Esophagus squamous epithelium (tissue), 5 donors: ENCODE measurements around the gene ASGR1. TPM values are rescaled to one million over a fixed set of nuclear protein-coding genes. Genes with fewer than 3 reads are reported as not detected.

Source experiments
- DNase-seq: peaks from one replicate; lab custom pipeline; 2025; lab: John Stamatoyannopoulos, UW
- H3K27ac ChIP-seq, 4 donors: fragments of 200-600 bp; sonication (generic); one replicate each; pipeline ENCODE4 v1.5.1; 2016 to 2019; ENCODE audit warnings: mild to moderate bottlenecking in 1 of 4
- H3K27me3 ChIP-seq, 4 donors: fragments of 200-600 bp; sonication (generic); 1 replicate in 3 of 4; 2 replicates in 1 of 4; pipeline versions ENCODE4 v1.5.1 to v1.6.0; 2017 to 2021; ENCODE audit warnings: antibody characterized with exemption in 1 of 4
- H3K36me3 ChIP-seq, 3 donors: fragments of 200-600 bp; sonication (generic); one replicate each; pipeline ENCODE4 v1.5.1; 2016 to 2019
- H3K4me1 ChIP-seq, 3 donors: fragments of 200-600 bp; sonication (generic); one replicate each; pipeline ENCODE4 v1.5.1; 2017 to 2019
- H3K4me3 ChIP-seq, 4 donors: fragments of 200-600 bp; sonication (generic); 1 replicate in 3 of 4; 2 replicates in 1 of 4; pipeline ENCODE4 v1.5.1; 2016 to 2019; ENCODE audit warnings: mild to moderate bottlenecking in 2 of 4, moderate library complexity in 1 of 4
- H3K9me3 ChIP-seq, 3 donors: fragments of 200-600 bp; sonication (generic); one replicate each; pipeline ENCODE4 v1.5.1; 2016 to 2019
- POLR2A ChIP-seq, 4 donors: fragments of 450-650 bp; IDR thresholded peaks; one replicate each; pipeline ENCODE4 v1.6.1; 2017; ENCODE audit warnings: antibody characterized with exemption in 4 of 4, mild to moderate bottlenecking in 4 of 4, moderate library complexity in 3 of 4
- WGBS, 2 donors: methylation state at CpG; one replicate each; pipeline ENCODE4 v1.1.5; 2018; 5-methylcytosine and 5-hydroxymethylcytosine counted together
- intact Hi-C: fragments of 100-400 bp; cut with DNase I; formaldehyde crosslinking; loops from one replicate; pipeline ENCODE4 v1.15.0; 2022
- total RNA-seq, 4 donors: library from RNA; depleted of rRNA; stranded (reverse); fragments of >200 nt; gene quantifications; one replicate each; pipeline ENCODE4 v1.1.0, GENCODE V29; 2016
- TF ChIP-seq, protein P1 (sequence below), 6 experiments: fragments of 450-650 bp in 4 of 6; fragments of 200-600 bp in 2 of 6; sonication (generic) in 2 of 6; IDR thresholded peaks; one replicate each; pipeline ENCODE4 v1.5.1; 2016 to 2019; ENCODE audit warnings: antibody characterized with exemption in 6 of 6, mild to moderate bottlenecking in 4 of 6, moderate library complexity in 4 of 6
- donor health status: DM: yes; HTN: yes; CAD: no.

The ASGR1 gene
- total RNA-seq, 4 donors from 2014 or later: 0.42 to 1.1 (median 0.97) TPM; not detected in 1

- TF ChIP-seq, protein P1, sequence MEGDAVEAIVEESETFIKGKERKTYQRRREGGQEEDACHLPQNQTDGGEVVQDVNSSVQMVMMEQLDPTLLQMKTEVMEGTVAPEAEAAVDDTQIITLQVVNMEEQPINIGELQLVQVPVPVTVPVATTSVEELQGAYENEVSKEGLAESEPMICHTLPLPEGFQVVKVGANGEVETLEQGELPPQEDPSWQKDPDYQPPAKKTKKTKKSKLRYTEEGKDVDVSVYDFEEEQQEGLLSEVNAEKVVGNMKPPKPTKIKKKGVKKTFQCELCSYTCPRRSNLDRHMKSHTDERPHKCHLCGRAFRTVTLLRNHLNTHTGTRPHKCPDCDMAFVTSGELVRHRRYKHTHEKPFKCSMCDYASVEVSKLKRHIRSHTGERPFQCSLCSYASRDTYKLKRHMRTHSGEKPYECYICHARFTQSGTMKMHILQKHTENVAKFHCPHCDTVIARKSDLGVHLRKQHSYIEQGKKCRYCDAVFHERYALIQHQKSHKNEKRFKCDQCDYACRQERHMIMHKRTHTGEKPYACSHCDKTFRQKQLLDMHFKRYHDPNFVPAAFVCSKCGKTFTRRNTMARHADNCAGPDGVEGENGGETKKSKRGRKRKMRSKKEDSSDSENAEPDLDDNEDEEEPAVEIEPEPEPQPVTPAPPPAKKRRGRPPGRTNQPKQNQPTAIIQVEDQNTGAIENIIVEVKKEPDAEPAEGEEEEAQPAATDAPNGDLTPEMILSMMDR (IDR thresholded peaks at IDR 0.05): peak in 1 of 6 experiments; percentile 27
- TF ChIP-seq POLR2A (IDR thresholded peaks at IDR 0.05): no peak
- WGBS, 2 donors: 8 to 14% methylated on average over 5 to 13 of the region's 15 CpGs
- Histone ChIP-seq H3K4me1 (peaks cover 33 to 69% (median 38%) of the 10 kb centered on the region in 3 donors), H3K27ac (peak overlapping the region; percentile 72 to 100 (median 98)), H3K27me3 (no peaks in the 10 kb centered on the region), H3K9me3 (no peaks in the 10 kb centered on the region), H3K4me3 (peak overlapping the region; percentile 25 to 73 (median 50)), H3K36me3 (no peaks in the 10 kb centered on the region)
- intact Hi-C loops: no loop called here
- no peak for DNase-seq
Measured at GRCh38 chr17:7213895-7214299, 34.7 kb upstream of the ASGR1 start.

DNA sequence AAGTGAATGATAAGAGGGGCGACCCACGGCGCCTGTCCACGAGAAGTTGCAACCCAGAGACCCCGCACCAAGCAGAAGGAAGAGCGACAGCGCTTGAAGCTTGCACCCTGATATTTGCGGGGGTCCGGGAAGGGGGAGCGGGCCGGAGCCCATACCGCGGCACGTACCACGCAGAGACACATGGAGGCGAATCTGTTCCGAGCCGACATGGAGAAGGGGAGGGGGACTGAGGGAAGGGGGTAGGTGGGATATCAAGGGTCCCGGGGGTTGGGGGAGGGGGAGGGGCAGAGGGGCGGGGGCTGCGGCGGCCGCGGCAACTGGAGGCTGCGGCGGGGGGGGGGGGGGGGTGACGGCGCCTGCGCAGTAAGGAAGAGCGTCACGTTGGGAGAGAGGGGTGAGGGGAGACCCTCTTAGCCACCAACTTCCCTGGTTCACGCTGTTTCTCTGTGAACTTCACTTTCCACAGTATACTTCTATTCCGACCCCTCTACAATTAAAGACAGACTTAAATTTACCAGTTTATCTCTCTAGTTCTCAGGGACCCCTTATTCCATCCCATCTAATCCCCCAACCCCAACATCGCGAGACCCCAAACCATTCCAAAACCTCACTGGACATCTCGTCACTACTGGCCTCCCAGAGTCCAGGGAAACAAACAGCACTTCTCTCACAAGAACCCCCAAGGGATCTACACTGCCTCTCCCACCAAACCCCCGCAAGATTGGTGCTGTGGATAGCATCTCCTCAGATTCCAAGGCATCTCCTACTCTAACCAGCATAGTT is 32.5 kb upstream of the ASGR1 start:
- Histone ChIP-seq H3K36me3 (no peaks in the 10 kb centered on the region), H3K27me3 (no peaks in the 10 kb centered on the region), H3K4me1 (peaks cover 17 to 47% (median 23%) of the 10 kb centered on the region in 3 donors), H3K9me3 (no peaks in the 10 kb centered on the region), H3K4me3 (no peak overlapping the region), H3K27ac (no peak overlapping the region)
- DNase-seq: no peak
- intact Hi-C loops: no loop called here
- WGBS, 2 donors: 44 to 59% methylated on average over 12 to 34 of the region's 37 CpGs
- TF ChIP-seq, protein P1 (IDR thresholded peaks at IDR 0.05): no peak
- no peak for TF ChIP-seq POLR2A (IDR thresholded peaks at IDR 0.05)

GRCh38 chr17:7208754-7209460 is 29.7 kb upstream of the ASGR1 start:
- TF ChIP-seq POLR2A (IDR thresholded peaks at IDR 0.05): no peak
- intact Hi-C loops: no loop called here
- Histone ChIP-seq H3K4me1 (peaks cover 3 to 38% (median 10%) of the 10 kb centered on the region in 3 donors), H3K27me3 (no peaks in the 10 kb centered on the region), H3K36me3 (no peaks in the 10 kb centered on the region), H3K4me3 (no peak overlapping the region), H3K27ac (no peak overlapping the region), H3K9me3 (no peaks in the 10 kb centered on the region)
- no peak for DNase-seq
- 83 to 92% methylated on average over 8 of the region's 9 CpGs for WGBS, 2 donors

GRCh38 chr17:7208027-7208571 is 28.9 kb upstream of the ASGR1 start:
- no peak for TF ChIP-seq POLR2A (IDR thresholded peaks at IDR 0.05)
- TF ChIP-seq, protein P1 (IDR thresholded peaks at IDR 0.05): no peak
- DNase-seq: no peak
- Histone ChIP-seq H3K9me3 (no peaks in the 10 kb centered on the region), H3K36me3 (peaks cover 0 to 7% (median 3%) of the 10 kb centered on the region in 3 donors), H3K4me1 (peaks cover 3 to 31% (median 10%) of the 10 kb centered on the region in 3 donors), H3K4me3 (no peak overlapping the region), H3K27me3 (no peaks in the 10 kb centered on the region), H3K27ac (no peak overlapping the region)
- intact Hi-C loops: no loop called here
- 83 to 84% methylated on average over 6 to 8 of the region's 21 CpGs for WGBS, 2 donors

- no peak for DNase-seq
- Histone ChIP-seq H3K9me3 (no peaks in the 10 kb centered on the region), H3K4me3 (no peak overlapping the region), H3K27me3 (no peaks in the 10 kb centered on the region), H3K36me3 (peaks cover 0 to 15% (median 7%) of the 10 kb centered on the region in 3 donors), H3K27ac (no peak overlapping the region), H3K4me1 (peaks cover 3 to 31% (median 10%) of the 10 kb centered on the region in 3 donors)
- TF ChIP-seq, protein P1 (IDR thresholded peaks at IDR 0.05): no peak
- no peak for TF ChIP-seq POLR2A (IDR thresholded peaks at IDR 0.05)
- intact Hi-C loops: no loop called here
- WGBS, 2 donors: 77 to 87% methylated on average over 17 to 20 of the region's 24 CpGs
Measured at GRCh38 chr17:7207120-7208001, 28.2 kb upstream of the ASGR1 start.
